Ovary (tissue), 9 donors: ENCODE data around the gene STK16. TPM values are rescaled to one million over a fixed set of nuclear protein-coding genes. Genes with fewer than 3 reads are reported as not detected.

ENCODE experiments used
- DNase-seq, 5 donors: peaks; one replicate each; pipeline ENCODE4 v3.0.0-alpha.2; 2019 to 2020
- H3K27ac ChIP-seq, 2 donors: fragments of 200-600 bp; one replicate each; pipeline versions ENCODE4 v1.5.1 to v1.8.0; 2019 to 2022
- H3K27me3 ChIP-seq: fragments of 200-600 bp; one replicate; pipeline ENCODE4 v1.8.0; 2022
- H3K36me3 ChIP-seq: fragments of 200-600 bp; sonication (generic); one replicate; pipeline ENCODE4 v1.5.1; 2019
- H3K4me1 ChIP-seq: one replicate; pipeline ENCODE4 v1.8.1; 2013; ENCODE audit warnings: mild to moderate bottlenecking, moderate library complexity; ENCODE audit not compliant: insufficient read depth
- H3K4me3 ChIP-seq: fragments of 200-600 bp; sonication (generic); one replicate; pipeline ENCODE4 v1.5.1; 2017
- H3K9me3 ChIP-seq, 2 donors: fragments of 200-600 bp in 1 of 2; sonication (generic) in 1 of 2; one replicate each; pipeline versions ENCODE4 v1.5.1 to v1.8.1; 2013 to 2019; ENCODE audit warnings: mild to moderate bottlenecking in 1 of 2, moderate library complexity in 1 of 2
- EP300 ChIP-seq: sonication (generic); formaldehyde crosslinking; IDR thresholded peaks from one replicate; pipeline ENCODE4 v1.6.1; 2017; ENCODE audit warnings: antibody characterized with exemption
- POLR2A ChIP-seq: fragments of 450-650 bp; IDR thresholded peaks from one replicate; pipeline ENCODE4 v1.6.1; 2017; ENCODE audit warnings: antibody characterized with exemption, mild to moderate bottlenecking, moderate library complexity
- WGBS, 3 donors: extraction: QIAGEN DNeasy Blood & Tissue Kit in 1 of 3; methylation state at CpG; one replicate each; pipeline versions ENCODE4 v1.1.5 to v1.1.7; 2013 to 2017; 5-methylcytosine and 5-hydroxymethylcytosine counted together
- intact Hi-C, 4 donors: fragments of 100-400 bp; cut with DNase I; formaldehyde crosslinking; loops; one replicate each; pipeline versions ENCODE4 v1.11.0 to v1.15.1; 2022 to 2023
- polyA plus RNA-seq, 2 donors: library from polyadenylated mRNA; stranded (reverse); fragments of 200-250 nt in 1 of 2; fragments of 350-450 nt in 1 of 2; fragmentation: Illumina TruSeq in 1 of 2; extraction: RNeasy Lipid Tissue Mini Kit (QIAGEN cat#74804) in 1 of 2; gene quantifications; one replicate each; pipeline ENCODE4 v1.2.3, GENCODE V29; 2013 to 2014
- total RNA-seq, 7 donors: library from RNA; depleted of rRNA in 2 of 7; stranded (reverse); fragments of >200 nt in 2 of 7; fragmentation: NEBNext Ultra II Directional in 3 of 7; extraction: Animal tissue kit (Norgen Biotek cat#: 25700) in 3 of 7; gene quantifications; one replicate each; pipeline versions ENCODE4 v1.1.0 to v1.2.4, GENCODE V29; 2016 to 2023
- TF ChIP-seq, protein P1 (sequence below), 3 donors: fragments of 450-650 bp in 2 of 3; fragments of 200-600 bp in 1 of 3; IDR thresholded peaks; one replicate each; pipeline versions ENCODE4 v1.5.1 to v1.8.0; 2016 to 2022; ENCODE audit warnings: antibody characterized with exemption in 3 of 3, mild to moderate bottlenecking in 1 of 3
- donor health status: DM: no; HTN: no; CAD: no; lungs with moderate emphysema.
- donor health status: DM: no; HTN: no; CAD: no.
- donor health status: Bipolar disorder and iron deficiency.
- donor health status: DM: yes; HTN: yes; CAD: no.
- donor health status: DM: no; HTN: no; CAD: no.
- donor health status: DM: yes; HTN: yes; CAD: no.

The STK16 gene
- total and polyA plus RNA-seq, 9 donors, result 12.4 to 29.4 (median 18.8) TPM

DNA sequence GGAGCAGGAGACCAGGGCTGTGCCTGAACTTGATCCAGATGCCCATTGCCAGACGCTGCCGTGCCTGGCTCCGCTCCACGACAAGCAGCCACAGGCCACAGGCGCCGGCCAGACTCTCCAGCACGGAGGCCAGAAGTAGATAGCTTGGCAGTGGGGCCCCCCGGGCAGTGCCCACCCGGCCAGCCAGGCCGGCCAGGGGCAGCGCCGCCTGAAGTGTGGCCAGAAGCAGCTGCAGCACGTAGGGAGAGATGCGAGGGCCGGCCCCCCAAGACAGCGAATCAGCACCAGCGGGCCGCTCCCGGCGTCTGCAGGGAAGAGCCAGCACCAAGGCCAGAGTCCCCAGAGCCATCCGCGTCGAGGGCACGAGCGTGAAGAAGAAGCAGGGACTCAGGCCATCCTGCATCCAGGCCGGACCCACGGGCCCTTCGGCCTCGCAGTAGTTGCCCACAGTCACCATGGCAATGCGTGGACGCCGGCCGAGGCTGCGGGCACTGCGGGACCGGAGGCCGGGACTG, 27.0 kb upstream of the STK16 start:
- Histone ChIP-seq H3K4me1 (peaks cover 2% of the 10 kb centered on the region), H3K27me3 (no peaks in the 10 kb centered on the region), H3K4me3 (peak overlapping the region; percentile 53), H3K27ac (peak overlapping the region; percentile 54 to 88), H3K9me3 (no peaks in the 10 kb centered on the region), H3K36me3 (no peaks in the 10 kb centered on the region)
- 0 to 1% (median 0%) methylated on average over 15 to 37 of the region's 37 CpGs for WGBS, 3 donors
- DNase-seq, result peak; percentile 63 to 78 (median 76)
- TF ChIP-seq POLR2A, result no peak
- TF ChIP-seq, protein P1, sequence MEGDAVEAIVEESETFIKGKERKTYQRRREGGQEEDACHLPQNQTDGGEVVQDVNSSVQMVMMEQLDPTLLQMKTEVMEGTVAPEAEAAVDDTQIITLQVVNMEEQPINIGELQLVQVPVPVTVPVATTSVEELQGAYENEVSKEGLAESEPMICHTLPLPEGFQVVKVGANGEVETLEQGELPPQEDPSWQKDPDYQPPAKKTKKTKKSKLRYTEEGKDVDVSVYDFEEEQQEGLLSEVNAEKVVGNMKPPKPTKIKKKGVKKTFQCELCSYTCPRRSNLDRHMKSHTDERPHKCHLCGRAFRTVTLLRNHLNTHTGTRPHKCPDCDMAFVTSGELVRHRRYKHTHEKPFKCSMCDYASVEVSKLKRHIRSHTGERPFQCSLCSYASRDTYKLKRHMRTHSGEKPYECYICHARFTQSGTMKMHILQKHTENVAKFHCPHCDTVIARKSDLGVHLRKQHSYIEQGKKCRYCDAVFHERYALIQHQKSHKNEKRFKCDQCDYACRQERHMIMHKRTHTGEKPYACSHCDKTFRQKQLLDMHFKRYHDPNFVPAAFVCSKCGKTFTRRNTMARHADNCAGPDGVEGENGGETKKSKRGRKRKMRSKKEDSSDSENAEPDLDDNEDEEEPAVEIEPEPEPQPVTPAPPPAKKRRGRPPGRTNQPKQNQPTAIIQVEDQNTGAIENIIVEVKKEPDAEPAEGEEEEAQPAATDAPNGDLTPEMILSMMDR (IDR thresholded peaks at IDR 0.05), result peak in 1 of 3 donors; percentile 12
- intact Hi-C loops, result loop anchor here in 2 of 4 donors (5.0 kb wide), 2 partner anchors 36 to 41 kb away; partner anchors contain the start of genes CNPPD1 (in 1 of the 2) and RETREG2 (in 1 of the 2)

DNA sequence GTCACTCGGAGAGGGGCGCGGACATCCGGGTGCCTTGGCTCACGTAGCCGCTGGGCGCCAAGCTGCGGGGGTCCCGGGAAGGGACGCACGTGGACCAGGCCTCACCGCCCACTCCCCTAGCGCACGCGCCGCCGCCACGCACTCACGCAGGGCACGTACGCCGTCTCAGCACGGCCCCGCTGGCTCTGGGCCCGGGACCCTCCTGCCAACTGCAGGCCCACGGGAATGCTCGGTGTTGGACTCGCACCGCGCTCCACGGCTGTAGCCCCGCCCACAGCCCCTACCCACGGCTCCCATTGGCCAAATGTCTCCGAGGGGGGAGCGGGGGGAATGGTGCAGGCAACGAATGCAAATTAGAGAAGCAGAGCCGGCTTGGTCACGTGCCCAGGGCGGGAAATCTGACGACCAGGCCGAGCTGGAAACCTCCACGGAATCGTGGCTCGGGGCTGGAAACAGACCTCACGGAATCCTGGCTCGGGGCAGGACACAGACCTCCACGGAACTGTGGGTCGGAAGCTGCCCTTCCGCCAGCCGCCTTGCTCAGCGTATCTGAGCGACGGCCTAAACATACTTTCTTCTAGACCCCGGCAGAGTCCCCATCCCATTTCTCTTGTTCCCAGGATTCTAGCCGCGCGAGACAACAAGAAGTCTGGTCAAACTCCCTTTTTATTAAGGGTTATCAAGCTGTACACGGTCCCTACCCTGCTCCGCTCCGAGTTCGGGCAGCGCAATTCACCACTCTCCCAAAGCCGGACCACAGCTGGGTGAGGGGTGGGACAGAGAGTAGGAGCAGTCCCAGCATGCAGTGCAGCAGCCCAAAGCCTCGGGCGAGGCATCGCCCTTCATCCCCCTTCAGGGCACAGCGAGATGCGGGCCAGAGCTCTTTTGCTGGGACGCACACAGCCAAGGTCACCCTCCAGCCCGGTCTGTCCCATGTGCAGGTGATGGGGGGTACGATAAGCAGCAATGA, 26.3 kb upstream of the STK16 start, which contains the start of gene ABCB6:
ABCB6 (minus strand) TSS at position 227 of the 970 bp plus-strand sequence. CDS start 285 bp downstream, outside the sequence.
- H3K4me1 ChIP-seq, result peaks cover 2% of the 10 kb centered on the region
- WGBS, 3 donors, result 2 to 3% (median 3%) methylated on average over 67 to 71 of the region's 71 CpGs
- no peaks in the 10 kb centered on the region for H3K27me3 ChIP-seq
- peak within 1 kb of the TSS; percentile 54 to 88 for H3K27ac ChIP-seq
- peak; percentile 53 for TF ChIP-seq POLR2A
- TF ChIP-seq, protein P1 (IDR thresholded peaks at IDR 0.05), result no peak
- H3K4me3 ChIP-seq, result peak within 1 kb of the TSS; percentile 53
- no peaks in the 10 kb centered on the region for H3K36me3 ChIP-seq
- peak; percentile 99 to 100 (median 99) for DNase-seq
- intact Hi-C loops, result loop anchor here in 2 of 4 donors (5.0 kb wide), 2 partner anchors 37 to 42 kb away; partner anchors contain the start of genes CNPPD1 (in 1 of the 2) and RETREG2 (in 1 of the 2)
- H3K9me3 ChIP-seq, result no peaks in the 10 kb centered on the region

DNA sequence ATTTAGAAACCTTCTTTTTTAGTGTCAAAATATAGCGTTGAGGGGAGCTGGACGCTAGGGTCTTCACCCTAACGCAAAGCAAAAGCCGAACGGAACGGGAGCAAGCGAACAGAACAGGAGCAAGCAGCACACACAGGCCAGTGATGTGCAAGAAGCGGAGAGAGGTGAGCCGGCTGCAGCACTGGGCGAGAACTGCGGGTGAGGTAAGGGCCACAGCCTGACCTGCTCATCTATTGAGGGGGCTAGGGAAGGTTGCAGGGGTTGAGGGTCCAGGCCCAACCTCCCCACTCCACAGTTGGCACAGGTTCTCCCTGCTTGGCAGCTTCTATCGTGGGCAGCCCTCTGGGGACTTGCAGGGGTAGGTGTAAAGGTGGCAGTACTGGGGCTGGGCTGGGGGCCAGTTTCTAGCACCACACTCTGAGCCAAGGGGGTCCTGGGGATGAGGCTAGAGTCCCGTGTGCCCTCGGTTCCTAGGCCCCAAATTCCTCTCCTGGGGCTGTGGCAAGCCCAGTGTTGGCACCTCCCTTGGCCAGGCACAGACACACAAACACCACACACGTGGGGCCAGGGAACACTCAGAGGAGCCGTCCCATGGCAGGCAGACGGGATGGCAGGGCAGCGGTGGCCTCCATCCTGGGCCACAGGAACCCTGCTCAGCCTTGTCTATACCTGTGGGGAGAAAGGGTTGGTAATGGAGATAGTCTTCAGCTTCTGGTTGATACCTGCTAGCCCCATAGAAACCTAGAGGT, 25.3 kb upstream of the STK16 start:
- H3K27ac ChIP-seq, result peak overlapping the region in 1 of 2 donors; percentile 88
- H3K4me1 ChIP-seq, result peaks cover 2% of the 10 kb centered on the region
- H3K36me3 ChIP-seq, result no peaks in the 10 kb centered on the region
- no peak for TF ChIP-seq POLR2A
- TF ChIP-seq, protein P1 (IDR thresholded peaks at IDR 0.05), result no peak
- TF ChIP-seq EP300, result no peak
- WGBS, 3 donors, result 80 to 88% (median 86%) methylated on average over 18 of the region's 18 CpGs
- no peak overlapping the region for H3K4me3 ChIP-seq
- peak in 3 of 5 donors; percentile 45 to 50 (median 48) for DNase-seq
- no peaks in the 10 kb centered on the region for H3K9me3 ChIP-seq
- no peaks in the 10 kb centered on the region for H3K27me3 ChIP-seq
- intact Hi-C loops, result loop anchor here in 2 of 4 donors (5.0 kb wide), 2 partner anchors 38 to 43 kb away; partner anchors contain the start of genes CNPPD1 (in 1 of the 2) and RETREG2 (in 1 of the 2)
